D341Med (cell line): ENCODE results near the gene TIAM1.

ENCODE experiments used
- DNase-seq: peaks from one replicate; pipeline ENCODE4 v3.0.0; 2012; ENCODE audit warnings: low spot score

TIAM1 gene

GRCh38 chr21:31078216-31078615 lies 265.8 kb downstream of the TIAM1 start:
- no peak for DNase-seq

DNA sequence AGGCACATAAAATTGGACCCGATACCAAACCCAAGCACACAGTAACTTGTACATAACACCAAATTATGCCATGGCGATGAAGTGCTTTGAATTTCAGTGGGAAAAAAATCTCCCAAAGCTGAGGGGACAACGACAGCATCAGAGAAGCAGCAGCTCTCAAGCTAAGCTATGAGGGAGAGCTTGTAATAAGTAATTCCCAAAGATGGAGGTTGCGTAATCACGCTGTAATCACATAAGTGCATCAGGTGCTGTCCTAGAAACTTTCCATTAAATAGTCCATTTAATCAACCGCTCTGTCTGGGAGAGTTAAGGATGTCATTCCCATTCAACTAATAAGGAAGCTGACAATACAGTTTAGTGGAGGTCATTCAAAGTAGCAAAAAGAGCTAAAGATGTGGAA lies 268.2 kb downstream of the TIAM1 start:
- no peak for DNase-seq

DNA sequence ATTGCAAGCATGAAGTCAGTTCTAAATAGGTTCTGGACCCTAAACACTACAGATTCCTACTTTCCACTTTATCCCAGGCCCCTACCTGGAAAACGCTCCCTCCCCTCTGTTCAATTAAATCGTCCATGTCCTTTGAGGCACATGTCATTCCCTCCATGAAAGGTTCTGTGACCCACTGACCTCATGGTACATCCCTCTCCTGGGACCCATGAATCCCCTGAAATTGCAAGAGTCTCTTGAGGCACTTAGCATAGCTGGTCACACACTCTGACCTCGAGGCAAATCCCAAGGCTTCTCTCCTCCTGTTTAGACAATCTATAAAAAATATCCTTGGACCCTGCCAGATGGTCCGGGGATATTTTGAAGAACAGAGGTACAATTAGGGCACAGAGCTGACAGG lies 271.5 kb downstream of the TIAM1 start:
- DNase-seq = no peak
